Measurements from ENCODE around the gene SUMO4. TPM values are rescaled to one million over a fixed set of nuclear protein-coding genes. Genes with fewer than 3 reads are reported as not detected.

SUMO4 gene
- total RNA-seq, 2 donors from 2014 or later: 0.67 to 1.3 TPM

DNA sequence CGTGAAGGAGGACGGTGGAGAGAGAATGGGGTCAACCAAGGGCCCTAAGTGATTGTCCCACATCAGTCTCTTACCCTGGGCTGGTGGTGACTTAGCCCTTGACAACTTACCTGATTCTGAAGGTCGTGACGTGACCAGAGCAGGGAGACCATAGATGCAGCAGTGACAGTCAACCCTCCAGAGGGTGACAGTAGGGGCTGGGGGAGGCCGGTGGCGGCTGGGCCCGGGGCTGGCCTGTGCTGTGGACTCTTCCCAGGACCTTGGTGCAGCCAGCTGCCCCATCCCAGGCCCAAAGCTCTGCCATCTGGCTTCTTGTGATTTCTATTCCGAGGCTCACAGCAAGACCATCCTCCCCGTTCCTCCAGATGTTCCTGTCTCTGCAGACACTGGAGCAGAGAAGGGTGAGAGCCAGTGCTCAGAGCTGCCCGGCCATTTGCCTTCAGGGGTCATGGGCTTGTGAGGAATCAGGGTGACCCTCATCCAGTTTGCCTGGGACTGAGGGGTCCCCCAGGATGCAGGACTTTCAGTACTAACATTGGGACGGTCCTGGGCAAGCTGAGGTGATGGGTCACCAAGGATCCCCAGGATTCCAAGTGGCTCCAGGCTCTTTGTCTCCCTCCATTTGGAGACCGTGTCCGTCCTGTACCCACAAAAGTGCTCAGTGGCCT, 36.0 kb downstream of the SUMO4 start:
- no peaks in the 10 kb centered on the region for H3K27me3 ChIP-seq
- no peaks in the 10 kb centered on the region for H3K36me3 ChIP-seq

DNA sequence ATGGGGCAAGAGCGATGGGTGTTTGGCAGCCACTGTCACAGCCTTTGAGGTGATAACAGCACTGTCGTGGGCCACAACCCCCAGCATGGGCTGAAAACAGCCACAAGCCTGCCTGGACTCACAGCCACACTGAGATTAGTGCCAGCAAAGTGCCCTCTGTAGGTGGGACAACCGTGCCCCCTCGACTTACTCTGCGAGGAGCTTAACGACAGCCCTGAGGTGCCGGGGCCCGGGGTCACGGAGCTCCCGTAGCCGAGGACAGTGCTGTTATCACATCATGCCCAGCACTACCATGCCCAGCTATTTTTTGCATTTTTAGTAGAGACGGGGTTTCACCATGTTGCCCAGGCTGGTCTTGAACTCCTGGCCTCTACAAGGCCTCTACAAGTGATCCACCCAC, 36.6 kb downstream of the SUMO4 start:
- no peak overlapping the region for H3K4me3 ChIP-seq
- no peaks in the 10 kb centered on the region for H3K27me3 ChIP-seq
- DNase-seq (ENCODE audit: low spot score): no peak
- no peaks in the 10 kb centered on the region for H3K4me1 ChIP-seq
- H3K9me3 ChIP-seq: no peaks in the 10 kb centered on the region
- H3K36me3 ChIP-seq: no peaks in the 10 kb centered on the region
- H3K27ac ChIP-seq: no peak overlapping the region
- TF ChIP-seq, protein P1, sequence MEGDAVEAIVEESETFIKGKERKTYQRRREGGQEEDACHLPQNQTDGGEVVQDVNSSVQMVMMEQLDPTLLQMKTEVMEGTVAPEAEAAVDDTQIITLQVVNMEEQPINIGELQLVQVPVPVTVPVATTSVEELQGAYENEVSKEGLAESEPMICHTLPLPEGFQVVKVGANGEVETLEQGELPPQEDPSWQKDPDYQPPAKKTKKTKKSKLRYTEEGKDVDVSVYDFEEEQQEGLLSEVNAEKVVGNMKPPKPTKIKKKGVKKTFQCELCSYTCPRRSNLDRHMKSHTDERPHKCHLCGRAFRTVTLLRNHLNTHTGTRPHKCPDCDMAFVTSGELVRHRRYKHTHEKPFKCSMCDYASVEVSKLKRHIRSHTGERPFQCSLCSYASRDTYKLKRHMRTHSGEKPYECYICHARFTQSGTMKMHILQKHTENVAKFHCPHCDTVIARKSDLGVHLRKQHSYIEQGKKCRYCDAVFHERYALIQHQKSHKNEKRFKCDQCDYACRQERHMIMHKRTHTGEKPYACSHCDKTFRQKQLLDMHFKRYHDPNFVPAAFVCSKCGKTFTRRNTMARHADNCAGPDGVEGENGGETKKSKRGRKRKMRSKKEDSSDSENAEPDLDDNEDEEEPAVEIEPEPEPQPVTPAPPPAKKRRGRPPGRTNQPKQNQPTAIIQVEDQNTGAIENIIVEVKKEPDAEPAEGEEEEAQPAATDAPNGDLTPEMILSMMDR (IDR thresholded peaks at IDR 0.05): no peak

More for the DNA sequence above, 36.0 kb downstream of the SUMO4 start:
- TF ChIP-seq, protein P1 (IDR thresholded peaks at IDR 0.05): no peak
- Histone ChIP-seq H3K27ac (no peak overlapping the region), H3K4me1 (no peaks in the 10 kb centered on the region), H3K9me3 (no peaks in the 10 kb centered on the region), H3K4me3 (no peak overlapping the region)
- no peak for DNase-seq (ENCODE audit: low spot score)

DNA sequence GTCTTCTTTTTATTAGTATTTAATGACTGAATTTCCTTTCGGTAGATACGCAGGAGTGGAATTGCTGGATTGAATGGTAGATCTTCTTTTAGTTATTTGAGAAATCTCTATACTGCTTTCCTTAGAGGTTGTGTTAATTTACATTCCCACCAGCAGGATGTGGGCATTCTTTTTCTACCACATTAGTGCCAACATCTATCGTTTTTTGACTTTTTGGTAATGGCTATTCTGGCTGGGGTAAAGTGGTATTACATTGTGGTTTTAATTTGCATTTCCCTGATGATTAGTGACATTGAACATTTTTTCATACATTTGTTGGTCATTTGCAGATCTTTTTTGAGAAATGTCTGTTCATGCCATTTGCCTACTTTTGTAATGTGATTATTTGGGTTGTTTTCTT, 37.1 kb downstream of the SUMO4 start:
- H3K4me1 ChIP-seq: no peaks in the 10 kb centered on the region
- no peaks in the 10 kb centered on the region for H3K36me3 ChIP-seq
- H3K27ac ChIP-seq: no peak overlapping the region
- no peaks in the 10 kb centered on the region for H3K27me3 ChIP-seq
- TF ChIP-seq, protein P1 (IDR thresholded peaks at IDR 0.05): no peak
- H3K9me3 ChIP-seq: no peaks in the 10 kb centered on the region
- no peak overlapping the region for H3K4me3 ChIP-seq
- DNase-seq (ENCODE audit: low spot score): no peak

DNA sequence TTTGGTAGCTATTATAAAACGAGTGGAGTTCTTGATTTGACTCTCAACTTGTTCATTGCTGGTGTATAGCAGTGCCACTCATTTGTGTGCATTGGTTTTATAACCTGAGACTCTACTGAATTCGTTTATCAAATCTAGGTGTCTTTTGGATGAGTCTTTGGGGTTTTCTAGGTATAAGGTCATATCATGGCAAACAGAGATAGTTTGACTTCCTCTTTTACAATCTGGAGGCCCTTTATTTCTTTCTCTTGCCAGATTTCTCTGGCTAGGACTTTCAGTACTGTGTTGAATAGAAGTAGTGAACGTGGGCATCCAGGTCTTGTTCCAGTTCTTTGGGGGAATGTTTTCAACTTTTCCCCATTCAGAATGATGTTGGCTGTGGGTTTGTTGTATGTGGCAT, 38.8 kb downstream of the SUMO4 start:
- H3K4me3 ChIP-seq: no peak overlapping the region
- DNase-seq (ENCODE audit: low spot score): no peak
- H3K27ac ChIP-seq: no peak overlapping the region
- H3K27me3 ChIP-seq: no peaks in the 10 kb centered on the region
- no peaks in the 10 kb centered on the region for H3K36me3 ChIP-seq
- H3K4me1 ChIP-seq: no peaks in the 10 kb centered on the region
- no peaks in the 10 kb centered on the region for H3K9me3 ChIP-seq
- TF ChIP-seq, protein P1 (IDR thresholded peaks at IDR 0.05): no peak

DNA sequence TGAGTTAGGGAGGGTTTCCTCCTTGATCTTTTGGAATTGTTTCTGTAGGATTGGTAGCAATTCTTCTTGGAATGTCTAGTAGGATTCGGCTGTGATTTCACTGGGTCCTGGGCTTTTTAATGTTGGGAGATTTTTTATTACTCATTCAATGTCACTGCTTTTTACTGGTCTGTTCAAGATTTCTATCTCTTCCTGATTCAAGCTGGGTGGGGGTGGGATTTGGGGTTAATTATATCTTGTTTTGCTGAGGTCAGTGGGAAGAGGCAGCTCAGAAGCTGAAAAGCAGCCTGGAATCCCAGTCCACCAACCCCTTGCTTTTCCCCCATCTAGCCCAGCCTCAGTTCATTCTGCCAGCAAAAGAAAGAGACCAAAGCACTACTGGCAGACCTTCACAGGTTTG, 39.6 kb downstream of the SUMO4 start:
- no peak overlapping the region for H3K4me3 ChIP-seq
- H3K36me3 ChIP-seq: no peaks in the 10 kb centered on the region
- H3K9me3 ChIP-seq: no peaks in the 10 kb centered on the region
- TF ChIP-seq, protein P1 (IDR thresholded peaks at IDR 0.05): no peak
- DNase-seq (ENCODE audit: low spot score): no peak
- H3K4me1 ChIP-seq: no peaks in the 10 kb centered on the region
- H3K27me3 ChIP-seq: no peaks in the 10 kb centered on the region
- no peak overlapping the region for H3K27ac ChIP-seq

Data from right atrium auricular region (tissue), 2 donors.